ENCODE results near the gene PPFIA1. TPM values are rescaled to one million over a fixed set of nuclear protein-coding genes. Genes with fewer than 3 reads are reported as not detected.
A peak's percentile ranks its signal among the peaks of the same experiment; 100 is the strongest.

The PPFIA1 gene
- total RNA-seq, 1 donor = 69.5 TPM

GRCh38 chr11:70399681-70400112, 129.2 kb downstream of the PPFIA1 start:
- H3K4me3 ChIP-seq (ENCODE audit: low read depth, low read length) = peak overlapping the region; percentile 89
- DNase-seq (ENCODE audit: low read depth) = peak; percentile 96
- no peak for TF ChIP-seq CTCF (IDR thresholded peaks at IDR 0.05; ENCODE audit: insufficient read depth, low read depth, low read length)

GRCh38 chr11:70400643-70401042, 130.2 kb downstream of the PPFIA1 start:
- no peak overlapping the region for H3K4me3 ChIP-seq (ENCODE audit: low read depth, low read length)
- no peak for DNase-seq (ENCODE audit: low read depth)
- TF ChIP-seq CTCF (IDR thresholded peaks at IDR 0.05; ENCODE audit: insufficient read depth, low read depth, low read length) = no peak

- no peak for TF ChIP-seq CTCF (IDR thresholded peaks at IDR 0.05; ENCODE audit: insufficient read depth, low read depth, low read length)
- H3K4me3 ChIP-seq (ENCODE audit: low read depth, low read length) = no peak overlapping the region
- DNase-seq (ENCODE audit: low read depth) = peak; percentile 41
Measured at GRCh38 chr11:70402016-70402415, 131.5 kb downstream of the PPFIA1 start.

- no peak for TF ChIP-seq CTCF (IDR thresholded peaks at IDR 0.05; ENCODE audit: insufficient read depth, low read depth, low read length)
- DNase-seq (ENCODE audit: low read depth) = no peak
- no peak overlapping the region for H3K4me3 ChIP-seq (ENCODE audit: low read depth, low read length)
Measured at GRCh38 chr11:70402685-70403084, 132.2 kb downstream of the PPFIA1 start.

- TF ChIP-seq CTCF (IDR thresholded peaks at IDR 0.05; ENCODE audit: insufficient read depth, low read depth, low read length) = no peak
- no peak for DNase-seq (ENCODE audit: low read depth)
Measured at GRCh38 chr11:70404244-70404643, 133.8 kb downstream of the PPFIA1 start.

GRCh38 chr11:70405679-70406395, 135.3 kb downstream of the PPFIA1 start:
- no peak for DNase-seq (ENCODE audit: low read depth)
- H3K4me3 ChIP-seq (ENCODE audit: low read depth, low read length) = no peak overlapping the region
- TF ChIP-seq CTCF (IDR thresholded peaks at IDR 0.05; ENCODE audit: insufficient read depth, low read depth, low read length) = no peak

More at GRCh38 chr11:70404244-70404643, 133.8 kb downstream of the PPFIA1 start:
- no peak overlapping the region for H3K4me3 ChIP-seq (ENCODE audit: low read depth, low read length)

GRCh38 chr11:70407121-70407520, 136.6 kb downstream of the PPFIA1 start:
- DNase-seq (ENCODE audit: low read depth) = no peak
- H3K4me3 ChIP-seq (ENCODE audit: low read depth, low read length) = no peak overlapping the region
- TF ChIP-seq CTCF (IDR thresholded peaks at IDR 0.05; ENCODE audit: insufficient read depth, low read depth, low read length) = no peak
